HG03066 (cell line): ENCODE measurements around the gene BCDIN3D.

Experiments used
- ATAC-seq: cut with Tn5 transposase; IDR thresholded peaks from one replicate; pipeline ENCODE4 v1.9.1; 2021; ENCODE audit warnings: low read depth; ENCODE audit not compliant: unreplicated experiment

The BCDIN3D gene

GRCh38 chr12:49800421-49801140 lies 42.3 kb downstream of the BCDIN3D start:
- ATAC-seq = no peak

- no peak for ATAC-seq
Measured at GRCh38 chr12:49798934-49799333, 44.0 kb downstream of the BCDIN3D start.

- no peak for ATAC-seq
Measured at GRCh38 chr12:49798248-49798647, 44.7 kb downstream of the BCDIN3D start.

GRCh38 chr12:49797449-49797776 lies 45.5 kb downstream of the BCDIN3D start:
- ATAC-seq = no peak

- no peak for ATAC-seq
Measured at GRCh38 chr12:49796606-49797448, 46.1 kb downstream of the BCDIN3D start.

GRCh38 chr12:49796155-49796554 lies 46.8 kb downstream of the BCDIN3D start:
- no peak for ATAC-seq

GRCh38 chr12:49795654-49796105 lies 47.2 kb downstream of the BCDIN3D start:
- no peak for ATAC-seq

GRCh38 chr12:49794811-49795653 lies 47.9 kb downstream of the BCDIN3D start:
- no peak for ATAC-seq

GRCh38 chr12:49794021-49794420 lies 48.9 kb downstream of the BCDIN3D start:
- ATAC-seq = no peak

GRCh38 chr12:49793620-49794019 lies 49.3 kb downstream of the BCDIN3D start:
- no peak for ATAC-seq

GRCh38 chr12:49792976-49793580 lies 49.8 kb downstream of the BCDIN3D start:
- no peak for ATAC-seq

GRCh38 chr12:49792181-49792970 lies 50.5 kb downstream of the BCDIN3D start:
- ATAC-seq = no peak

GRCh38 chr12:49791700-49792099 lies 51.2 kb downstream of the BCDIN3D start:
- ATAC-seq = no peak

- no peak for ATAC-seq
Measured at GRCh38 chr12:49790741-49791555, 52.0 kb downstream of the BCDIN3D start.

- no peak for ATAC-seq
Measured at GRCh38 chr12:49789992-49790391, 52.9 kb downstream of the BCDIN3D start.

GRCh38 chr12:49787672-49788071 lies 55.2 kb downstream of the BCDIN3D start:
- no peak for ATAC-seq
